Measurements from ENCODE around the gene SLC6A2. TPM values are rescaled to one million over a fixed set of nuclear protein-coding genes. Genes with fewer than 3 reads are reported as not detected.

The SLC6A2 gene
- total RNA-seq, 2 experiments from 2014 or later = not detected

- no peaks in the 10 kb centered on the region for H3K9me3 ChIP-seq (ENCODE audit: control insufficient read depth in 1 of 2, insufficient read depth in 1 of 2, low read length in 2 of 2)
- no peak overlapping the region for H3K27ac ChIP-seq (ENCODE audit: low read depth in 1 of 2, low read length in 2 of 2)
- TF ChIP-seq, protein P1, sequence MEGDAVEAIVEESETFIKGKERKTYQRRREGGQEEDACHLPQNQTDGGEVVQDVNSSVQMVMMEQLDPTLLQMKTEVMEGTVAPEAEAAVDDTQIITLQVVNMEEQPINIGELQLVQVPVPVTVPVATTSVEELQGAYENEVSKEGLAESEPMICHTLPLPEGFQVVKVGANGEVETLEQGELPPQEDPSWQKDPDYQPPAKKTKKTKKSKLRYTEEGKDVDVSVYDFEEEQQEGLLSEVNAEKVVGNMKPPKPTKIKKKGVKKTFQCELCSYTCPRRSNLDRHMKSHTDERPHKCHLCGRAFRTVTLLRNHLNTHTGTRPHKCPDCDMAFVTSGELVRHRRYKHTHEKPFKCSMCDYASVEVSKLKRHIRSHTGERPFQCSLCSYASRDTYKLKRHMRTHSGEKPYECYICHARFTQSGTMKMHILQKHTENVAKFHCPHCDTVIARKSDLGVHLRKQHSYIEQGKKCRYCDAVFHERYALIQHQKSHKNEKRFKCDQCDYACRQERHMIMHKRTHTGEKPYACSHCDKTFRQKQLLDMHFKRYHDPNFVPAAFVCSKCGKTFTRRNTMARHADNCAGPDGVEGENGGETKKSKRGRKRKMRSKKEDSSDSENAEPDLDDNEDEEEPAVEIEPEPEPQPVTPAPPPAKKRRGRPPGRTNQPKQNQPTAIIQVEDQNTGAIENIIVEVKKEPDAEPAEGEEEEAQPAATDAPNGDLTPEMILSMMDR (IDR thresholded peaks at IDR 0.05) = no peak
- H3K4me1 ChIP-seq (ENCODE audit: insufficient read depth, low read length) = no peaks in the 10 kb centered on the region
- peaks cover 0 to 3% of the 10 kb centered on the region in 2 experiments for H3K27me3 ChIP-seq (ENCODE audit: control insufficient read depth in 1 of 2, insufficient read depth in 2 of 2, low read length in 2 of 2)
- no peaks in the 10 kb centered on the region for H3K9me3 Mint-ChIP-seq
- peaks cover 24% of the 10 kb centered on the region for H3K27me3 Mint-ChIP-seq
- H3K27ac Mint-ChIP-seq = no peak overlapping the region
- no peaks in the 10 kb centered on the region for H3K36me3 ChIP-seq (ENCODE audit: insufficient read depth, low read length)
- no peaks in the 10 kb centered on the region for H3K4me1 Mint-ChIP-seq (ENCODE audit: low read depth)
- no peak overlapping the region for H3K4me3 ChIP-seq (ENCODE audit: low read length)
- ChIA-PET POLR2A (no interaction called here), CTCF (no interaction called here)
- H3K36me3 Mint-ChIP-seq (ENCODE audit: low read depth) = no peaks in the 10 kb centered on the region
- intact Hi-C loops (cut with DNase I, micrococcal nuclease) = no loop called here
- DNase-seq (no peak), ATAC-seq (ENCODE audit: poor library complexity) (no peak)
- H3K4me3 Mint-ChIP-seq = no peak overlapping the region
These were observed 34.0 kb upstream of the SLC6A2 start for GRCh38 chr16:55621771-55622170.

DNA sequence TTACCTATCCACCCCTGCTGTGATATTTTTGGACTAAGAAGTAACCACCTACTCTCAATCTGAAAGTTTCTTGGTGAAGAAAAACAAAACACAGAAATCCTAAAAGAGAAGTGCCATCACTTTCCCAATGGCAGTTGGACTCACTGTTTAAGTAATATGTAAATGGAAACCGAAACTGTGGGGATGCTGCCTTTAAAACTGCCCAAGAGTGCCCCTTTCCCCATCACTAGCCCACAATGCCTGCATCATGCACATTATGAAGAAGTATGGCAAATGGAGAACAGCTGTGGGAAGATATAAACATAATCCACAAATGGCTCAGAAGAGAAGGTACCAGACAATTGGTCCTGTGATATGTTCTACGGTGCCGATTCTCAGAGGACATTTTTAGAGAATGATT is 33.5 kb upstream of the SLC6A2 start:
- no peaks in the 10 kb centered on the region for H3K9me3 Mint-ChIP-seq
- ATAC-seq (ENCODE audit: poor library complexity) (no peak), DNase-seq (no peak)
- no peak overlapping the region for H3K27ac Mint-ChIP-seq
- H3K36me3 ChIP-seq (ENCODE audit: insufficient read depth, low read length) = no peaks in the 10 kb centered on the region
- H3K4me1 ChIP-seq (ENCODE audit: insufficient read depth, low read length) = no peaks in the 10 kb centered on the region
- POLR2A ChIA-PET = no interaction called here
- no peak overlapping the region for H3K4me3 ChIP-seq (ENCODE audit: low read length)
- no peak overlapping the region for H3K27ac ChIP-seq (ENCODE audit: low read depth in 1 of 2, low read length in 2 of 2)
- peaks cover 0 to 3% of the 10 kb centered on the region in 2 experiments for H3K27me3 ChIP-seq (ENCODE audit: control insufficient read depth in 1 of 2, insufficient read depth in 2 of 2, low read length in 2 of 2)
- TF ChIP-seq, protein P1 (IDR thresholded peaks at IDR 0.05) = no peak
- no peaks in the 10 kb centered on the region for H3K36me3 Mint-ChIP-seq (ENCODE audit: low read depth)
- intact Hi-C loops (cut with DNase I, micrococcal nuclease) = no loop called here
- H3K4me1 Mint-ChIP-seq (ENCODE audit: low read depth) = no peaks in the 10 kb centered on the region
- H3K9me3 ChIP-seq (ENCODE audit: control insufficient read depth in 1 of 2, insufficient read depth in 1 of 2, low read length in 2 of 2) = no peaks in the 10 kb centered on the region
- H3K27me3 Mint-ChIP-seq = peaks cover 23% of the 10 kb centered on the region
- CTCF ChIA-PET = no interaction called here
- H3K4me3 Mint-ChIP-seq = no peak overlapping the region

DNA sequence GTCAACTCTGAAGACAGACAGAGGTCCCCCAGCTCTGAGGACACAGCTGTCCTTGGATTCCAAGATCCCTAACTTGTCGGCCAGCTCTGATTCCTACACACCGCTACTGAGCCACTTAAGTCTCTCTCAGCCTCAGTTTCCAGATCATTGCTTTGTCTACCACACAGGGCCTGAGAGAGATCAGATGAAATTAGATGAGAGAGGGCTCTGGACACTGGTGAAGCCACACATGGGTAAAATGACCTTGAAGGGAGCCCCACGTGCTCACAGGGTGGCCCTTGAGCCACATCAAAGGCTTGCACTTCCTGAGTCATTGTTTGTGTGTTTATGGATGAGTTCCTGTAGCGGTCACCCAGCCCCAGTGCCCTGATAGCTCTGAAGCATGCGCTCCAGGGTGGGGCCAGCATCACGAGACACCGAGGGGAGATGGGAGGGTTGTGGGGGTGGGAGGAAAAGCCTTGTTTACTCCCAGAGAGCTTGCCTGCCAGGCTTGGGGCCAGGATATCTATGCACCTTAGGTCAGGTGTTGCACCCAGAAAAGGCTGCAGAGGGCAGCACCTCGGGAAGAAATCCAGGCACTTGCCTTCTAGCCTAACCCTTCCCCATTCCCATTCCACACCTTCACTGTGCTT is 32.7 kb upstream of the SLC6A2 start:
- no peak for DNase-seq
- Histone ChIP-seq H3K9me3 (ENCODE audit: control insufficient read depth in 1 of 2, insufficient read depth in 1 of 2, low read length in 2 of 2) (no peaks in the 10 kb centered on the region), H3K27ac (ENCODE audit: low read depth in 1 of 2, low read length in 2 of 2) (no peak overlapping the region), H3K36me3 (ENCODE audit: insufficient read depth, low read length) (no peaks in the 10 kb centered on the region), H3K27me3 (ENCODE audit: control insufficient read depth in 1 of 2, insufficient read depth in 2 of 2, low read length in 2 of 2) (peaks cover 0 to 3% of the 10 kb centered on the region in 2 experiments), H3K4me3 (ENCODE audit: low read length) (no peak overlapping the region), H3K4me1 (ENCODE audit: insufficient read depth, low read length) (no peaks in the 10 kb centered on the region)
- no peaks in the 10 kb centered on the region for H3K4me1 Mint-ChIP-seq (ENCODE audit: low read depth)
- peaks cover 18% of the 10 kb centered on the region for H3K27me3 Mint-ChIP-seq
- H3K4me3 Mint-ChIP-seq = no peak overlapping the region
- ChIA-PET POLR2A (no interaction called here), CTCF (no interaction called here)
- intact Hi-C loops (cut with DNase I, micrococcal nuclease) = no loop called here
- TF ChIP-seq, protein P1 (IDR thresholded peaks at IDR 0.05) = no peak
- no peaks in the 10 kb centered on the region for H3K36me3 Mint-ChIP-seq (ENCODE audit: low read depth)
- no peak overlapping the region for H3K27ac Mint-ChIP-seq
- ATAC-seq (ENCODE audit: poor library complexity) = no peak
- no peaks in the 10 kb centered on the region for H3K9me3 Mint-ChIP-seq
